GM12878 (cell line): ENCODE measurements around the gene SRMS. TPM values are rescaled to one million over a fixed set of nuclear protein-coding genes. Genes with fewer than 3 reads are reported as not detected.

Experiments
- ASH2L ChIP-seq: fragments of 300-600, 200-600 bp; sonication (generic); IDR thresholded peaks from 2 replicates; pipeline ENCODE4 v1.6.1; 2017; ENCODE audit warnings: low read depth, mild to moderate bottlenecking, borderline replicate concordance
- BCLAF1 ChIP-seq: fragments of 450-650 bp; IDR thresholded peaks from 2 replicates; pipeline ENCODE4 v1.6.1; 2017; ENCODE audit warnings: antibody characterized with exemption, mild to moderate bottlenecking, moderate library complexity
- EP300 ChIP-seq, 2 experiments: fragments of 150-350 bp in 1 of 2; IDR thresholded peaks; 2 replicates each; pipeline ENCODE4 v1.6.1; 2011 to 2012; ENCODE audit warnings: low read depth in 2 of 2, low read length in 2 of 2, borderline replicate concordance in 1 of 2, improper control_type of control experiment in 1 of 2, inconsistent platforms in 1 of 2; ENCODE audit not compliant: control insufficient read depth in 1 of 2
- GATAD2B ChIP-seq: fragments of 450-650 bp; conservative IDR thresholded peaks from 2 replicates; pipeline ENCODE4 v1.6.1; 2017; ENCODE audit warnings: low read depth, mild to moderate bottlenecking, moderate library complexity
- HSF1 ChIP-seq: fragments of 150-350 bp; IDR thresholded peaks from 2 replicates; pipeline ENCODE4 v1.6.1; 2014; ENCODE audit warnings: mild to moderate bottlenecking, low read depth, low read length
- JUNB ChIP-seq: IDR thresholded peaks from 2 replicates; pipeline ENCODE4 v1.6.1; 2016; ENCODE audit warnings: antibody characterized with exemption, mild to moderate bottlenecking
- NRF1 ChIP-seq: conservative IDR thresholded peaks from 2 replicates; pipeline ENCODE4 v1.6.1; 2011; ENCODE audit warnings: mild to moderate bottlenecking, low read depth, low read length, improper control_type of control experiment
- PML ChIP-seq: IDR thresholded peaks from 2 replicates; pipeline ENCODE4 v1.6.1; 2012; ENCODE audit warnings: low read length, inconsistent platforms
- ZBTB11 ChIP-seq: fragments of 450-650 bp; formaldehyde crosslinking; IDR thresholded peaks from 2 replicates; pipeline ENCODE4 v1.5.0; 2022; ENCODE audit warnings: mild to moderate bottlenecking, missing genetic modification characterization
- ZBTB33 ChIP-seq: fragments of 450-650 bp; IDR thresholded peaks from 2 replicates; pipeline ENCODE4 v1.6.1; 2017; ENCODE audit warnings: mild to moderate bottlenecking
- ZBTB4 ChIP-seq: fragments of 450-650 bp; formaldehyde crosslinking; IDR thresholded peaks from 2 replicates; pipeline ENCODE4 v1.4.0; 2022; ENCODE audit warnings: mild to moderate bottlenecking, moderate library complexity
- ZNF217 ChIP-seq: fragments of 450-650 bp; IDR thresholded peaks from 2 replicates; pipeline ENCODE4 v1.6.1; 2017; ENCODE audit warnings: antibody characterized with exemption, mild to moderate bottlenecking
- ZSCAN29 ChIP-seq: fragments of 450-650 bp; IDR thresholded peaks from 2 replicates; pipeline ENCODE4 v1.6.1; 2017; ENCODE audit warnings: mild to moderate bottlenecking, moderate library complexity
- polyA plus RNA-seq, 11 experiments: library from polyadenylated mRNA; depleted of rRNA in 4 of 11; unstranded in 6 of 11; stranded (reverse) in 5 of 11; fragments of >200 nt; fragmentation: Nextera tagmentation in 4 of 11; fragmentation: Illumina TruSeq in 1 of 11; extraction: Ambion mirVana in 4 of 11; extraction: Trizol in 1 of 11; gene quantifications; 1 replicate in 1 of 11; 2 replicates in 10 of 11; pipeline versions ENCODE4 v1.2.1 to v1.2.3, GENCODE V29; 2011 to 2016; ENCODE audit warnings: inconsistent platforms in 2 of 11, missing spikeins in 2 of 11, low read depth in 1 of 11
- total RNA-seq, 4 experiments: library from RNA; depleted of rRNA in 3 of 4; stranded (reverse); fragments of >200 nt in 3 of 4; fragmentation: Illumina TruSeq in 1 of 4; extraction: Trizol in 1 of 4; gene quantifications; 2 replicates each; pipeline versions ENCODE4 v1.2.1 to v1.2.3, GENCODE V29; 2013 to 2021

Gene SRMS
- total and polyA plus RNA-seq, 10 of the 15 experiments (the other 5 are each of a cell fraction or from before 2014, with no cell fraction given), result not detected

GRCh38 chr20:63567386-63568169 is 20.0 kb upstream of the SRMS start (continued):
- TF ChIP-seq HSF1, result no peak
- TF ChIP-seq EP300 (IDR thresholded peaks at IDR 0.05; ENCODE audit: borderline replicate concordance in 1 of 2, control insufficient read depth in 1 of 2, low read depth in 2 of 2, low read length in 2 of 2), result peak in 1 of 2 experiments; percentile 25; a peak in 2 of 4 replicates
- no peak for TF ChIP-seq ZSCAN29
- 0 out of 2 replicates have a peak, but pooled peaks have one; percentile 4 for TF ChIP-seq ZBTB4 (CRISPR knock-in tag)
- no peak for TF ChIP-seq NRF1
- TF ChIP-seq BCLAF1, result no peak
- TF ChIP-seq GATAD2B, result no peak
- TF ChIP-seq ASH2L, result no peak
- no peak; the same call in 1 of the 2 replicates for TF ChIP-seq ZNF217
- TF ChIP-seq PML, result no peak
- no peak for TF ChIP-seq ZBTB11 (CRISPR knock-in tag)
- no peak; the same call in none of the 2 replicates for TF ChIP-seq ZBTB33
- peak; percentile 54; the same call in 1 of the 2 replicates for TF ChIP-seq JUNB
